Globus pallidus (tissue), 1 donor: ENCODE data around the gene RPL27A.
A peak's percentile ranks its signal among the peaks of the same experiment; 100 is the strongest.

Experiments used
- DNase-seq: peaks from one replicate; pipeline ENCODE4 v3.0.0-alpha.2; 2015; ENCODE audit warnings: low spot score

Gene RPL27A

DNA sequence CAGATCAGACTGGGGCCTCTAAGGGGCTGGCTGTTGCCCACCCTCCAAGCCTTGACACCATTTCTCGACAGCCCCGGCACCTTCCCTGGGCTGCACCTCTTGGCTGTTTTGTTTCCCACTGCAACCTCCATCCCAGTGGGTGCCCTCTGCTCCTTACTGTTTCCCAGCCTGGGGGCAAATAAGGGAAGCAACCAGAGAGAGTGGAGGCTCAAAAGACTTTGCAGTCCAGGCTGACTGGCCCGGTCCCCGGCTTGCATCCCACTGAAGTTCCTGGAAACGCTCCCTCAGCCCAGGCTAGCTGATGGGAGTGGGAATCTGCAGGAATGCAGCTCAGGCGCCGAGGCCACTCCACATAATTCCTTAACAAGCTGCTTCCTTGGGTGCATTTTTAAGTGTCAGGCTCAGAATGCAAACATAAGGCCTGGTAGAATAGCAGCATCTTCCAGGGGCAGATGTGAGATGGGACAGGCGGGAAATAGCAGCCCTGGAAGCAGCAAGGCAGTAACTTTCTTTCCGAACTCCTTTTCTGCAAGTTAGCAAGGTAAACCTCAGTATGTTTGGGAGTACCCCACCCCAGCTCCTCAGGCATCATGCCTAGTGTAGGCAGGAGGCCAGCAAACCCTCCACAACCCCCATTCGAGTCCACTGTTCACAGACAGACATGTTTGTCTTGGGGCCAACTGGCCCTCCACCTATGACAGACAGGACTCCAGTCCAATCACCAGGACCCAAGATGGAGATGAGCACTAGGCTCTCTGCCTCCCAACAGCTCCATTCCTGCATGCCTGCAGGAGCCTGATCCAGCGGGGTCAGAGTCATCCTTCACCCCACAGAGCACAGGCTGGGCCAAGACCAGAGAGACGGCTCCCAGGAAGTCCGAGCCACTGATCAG, 39.3 kb downstream of the RPL27A start:
- no peak for DNase-seq

DNA sequence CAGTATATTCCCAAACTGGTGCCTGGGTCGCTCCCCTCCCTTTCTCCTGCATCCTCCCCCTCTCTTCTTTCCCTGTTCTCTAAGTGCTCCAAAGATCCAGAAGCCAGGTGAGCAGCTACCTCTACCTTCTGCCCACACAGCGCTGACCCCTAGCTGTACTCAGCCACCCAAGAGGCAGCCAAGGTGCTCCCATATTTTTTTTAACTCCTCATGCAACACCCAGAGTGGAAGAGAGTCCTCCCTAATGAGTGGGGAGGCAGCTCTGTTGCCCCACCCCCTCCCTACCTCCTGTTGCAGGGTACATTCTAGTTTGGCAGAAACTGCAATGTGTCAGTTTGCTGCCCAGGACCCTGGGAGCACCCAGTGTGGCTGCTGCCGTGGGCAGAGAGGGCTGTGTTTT, 40.2 kb downstream of the RPL27A start:
- no peak for DNase-seq

DNA sequence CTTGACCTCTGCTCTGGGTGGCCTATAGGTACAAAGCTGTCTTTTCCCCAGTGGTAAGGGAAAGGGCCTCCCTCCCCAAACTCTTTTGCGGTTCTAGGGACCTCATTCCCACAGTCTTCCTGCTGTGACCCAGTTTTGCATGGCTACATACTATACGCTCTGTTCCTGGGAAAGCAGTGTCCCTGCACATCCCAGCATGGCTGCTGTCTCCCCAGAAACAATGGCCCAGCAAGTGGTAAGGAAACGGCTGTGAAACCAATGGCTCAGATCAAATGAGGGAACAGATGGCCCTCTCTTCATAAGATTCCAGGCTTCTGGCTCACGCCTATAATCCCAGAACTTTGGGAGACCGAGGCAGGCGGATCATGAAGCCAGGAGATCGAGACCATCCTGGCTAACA, 41.1 kb downstream of the RPL27A start:
- DNase-seq = no peak

DNA sequence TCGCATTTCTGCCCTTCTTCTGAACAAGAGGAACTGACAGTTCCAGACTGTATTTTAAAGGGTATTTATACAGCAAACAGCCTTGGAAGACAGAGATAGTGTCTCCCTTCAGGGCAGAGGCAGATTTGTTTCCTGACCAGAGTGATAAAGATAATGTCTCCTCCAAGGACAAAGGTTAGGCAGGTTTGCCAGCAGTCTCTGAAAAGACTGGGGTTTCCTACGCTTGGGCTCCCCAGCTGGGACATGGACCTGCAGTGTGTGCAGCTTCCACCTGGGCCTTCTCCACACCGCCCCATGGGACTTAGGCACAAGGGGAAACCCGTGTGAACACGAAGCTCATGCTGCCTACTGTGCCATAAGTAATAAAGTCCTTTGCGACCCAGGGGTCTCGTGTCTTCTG, 42.1 kb downstream of the RPL27A start:
- no peak for DNase-seq

DNA sequence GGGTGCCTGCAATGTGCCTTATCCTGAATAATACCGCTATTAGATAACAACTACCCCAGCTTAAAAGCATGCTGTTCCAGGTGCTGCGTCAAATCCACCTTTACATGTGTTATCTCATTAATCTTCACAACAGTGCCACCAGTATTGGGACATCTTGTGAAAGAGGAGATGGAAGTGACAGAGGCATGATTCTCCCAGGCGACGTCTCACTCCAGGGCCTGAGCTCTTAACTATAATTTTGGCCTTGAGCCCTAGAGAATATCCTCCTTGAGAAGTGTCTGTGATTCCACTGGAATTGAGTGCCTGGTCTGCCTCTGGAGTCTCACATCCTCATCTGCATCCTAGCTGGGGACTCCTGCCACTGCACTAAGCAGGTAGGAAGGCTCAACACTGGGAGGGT, 43.8 kb downstream of the RPL27A start:
- DNase-seq = no peak

DNA sequence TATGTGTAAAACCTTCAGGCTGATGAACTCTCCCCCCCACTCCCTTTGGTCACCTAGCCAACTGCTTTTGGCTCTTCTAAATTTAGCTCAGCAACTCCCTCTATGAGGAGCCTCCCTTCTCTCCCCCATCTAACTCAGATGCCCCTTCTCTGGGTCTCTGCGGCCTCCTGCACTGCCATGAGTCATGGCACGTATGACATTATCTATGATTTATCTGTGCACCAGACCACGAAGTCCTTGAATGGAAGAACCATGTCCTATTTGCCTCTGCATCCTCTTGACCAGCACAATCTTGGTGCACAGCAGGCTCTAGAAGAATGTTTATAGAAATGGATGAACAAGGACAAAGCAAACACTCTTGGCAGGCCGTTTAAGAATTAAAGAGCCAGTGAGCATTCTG, 46.0 kb downstream of the RPL27A start:
- DNase-seq = no peak

DNA sequence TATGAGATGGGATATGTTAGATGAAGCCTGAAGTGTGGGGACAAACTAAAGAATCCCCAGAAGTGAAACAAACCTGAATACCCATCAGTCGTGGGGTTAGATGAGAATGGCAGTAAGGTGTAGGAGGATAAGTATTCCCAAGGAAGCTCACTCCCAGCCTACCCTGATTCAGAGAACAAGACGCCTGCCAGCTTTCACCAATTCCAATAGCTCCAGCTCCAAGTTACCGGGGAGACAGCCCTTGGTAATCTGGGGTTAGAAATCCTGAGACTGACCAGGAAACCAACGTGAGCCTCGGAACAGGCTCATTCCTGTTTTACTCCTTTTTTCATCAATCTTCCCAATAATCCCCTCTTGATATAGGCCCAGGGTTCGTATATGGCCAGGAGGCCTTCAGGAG, 46.5 kb downstream of the RPL27A start:
- no peak for DNase-seq

DNA sequence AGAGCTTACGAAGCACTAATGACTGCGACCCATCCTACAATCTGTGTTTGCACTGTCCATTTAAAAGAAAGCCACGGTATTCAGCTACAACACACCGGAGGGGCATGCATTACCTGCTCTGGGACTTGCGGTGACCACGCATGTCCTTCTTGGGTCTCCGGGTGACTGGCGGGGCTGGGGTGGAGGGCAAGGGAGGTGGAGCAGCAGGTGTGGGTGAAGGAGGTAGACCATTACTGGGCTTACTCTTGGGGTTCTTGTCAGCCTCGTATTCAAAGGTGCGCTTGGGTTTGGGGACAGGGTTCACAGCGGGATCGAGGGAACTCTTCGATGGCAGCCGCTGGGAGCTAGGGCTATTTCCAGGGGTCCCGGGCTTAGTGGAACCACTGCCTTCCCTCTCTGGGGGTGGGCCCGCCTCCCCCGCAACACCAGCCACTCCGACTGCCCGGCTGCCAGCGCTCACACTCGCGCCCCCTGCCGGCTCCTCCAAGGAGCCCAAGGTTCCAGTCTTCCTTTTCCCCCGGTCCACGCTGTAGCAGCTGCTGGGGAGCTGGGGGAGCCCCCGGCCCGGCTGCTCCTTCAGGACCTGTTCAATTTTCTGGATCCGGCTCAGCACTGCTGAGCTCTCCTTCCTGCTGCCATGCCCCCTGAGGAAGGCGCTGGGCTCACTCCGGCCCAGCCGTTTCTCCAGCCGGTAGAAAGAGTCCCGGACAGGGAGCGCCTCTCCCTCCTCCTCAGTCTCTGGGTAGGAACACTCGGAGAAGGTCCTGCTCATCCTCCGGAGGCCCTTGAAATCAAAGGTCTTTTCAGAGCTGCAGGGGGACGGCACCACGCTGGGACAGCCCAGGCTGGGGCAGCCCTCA, 47.5 kb downstream of the RPL27A start:
- DNase-seq = no peak

DNA sequence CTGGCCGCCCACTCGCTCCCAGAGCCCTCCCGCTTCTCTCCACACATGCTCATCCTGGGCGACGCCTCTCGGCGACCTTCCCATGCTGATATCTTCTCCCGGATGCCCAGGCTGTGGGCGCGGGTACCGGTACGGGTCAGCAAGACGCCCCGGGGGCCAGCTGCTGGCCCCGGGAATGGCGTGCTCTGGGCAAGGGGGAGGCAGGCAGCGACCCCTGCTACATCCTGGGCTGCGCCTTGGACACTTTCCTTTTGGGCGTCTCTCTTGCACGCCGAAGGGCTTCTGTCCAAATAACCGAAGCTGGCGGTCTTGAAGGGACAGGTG, 48.1 kb downstream of the RPL27A start:
- DNase-seq = no peak

DNA sequence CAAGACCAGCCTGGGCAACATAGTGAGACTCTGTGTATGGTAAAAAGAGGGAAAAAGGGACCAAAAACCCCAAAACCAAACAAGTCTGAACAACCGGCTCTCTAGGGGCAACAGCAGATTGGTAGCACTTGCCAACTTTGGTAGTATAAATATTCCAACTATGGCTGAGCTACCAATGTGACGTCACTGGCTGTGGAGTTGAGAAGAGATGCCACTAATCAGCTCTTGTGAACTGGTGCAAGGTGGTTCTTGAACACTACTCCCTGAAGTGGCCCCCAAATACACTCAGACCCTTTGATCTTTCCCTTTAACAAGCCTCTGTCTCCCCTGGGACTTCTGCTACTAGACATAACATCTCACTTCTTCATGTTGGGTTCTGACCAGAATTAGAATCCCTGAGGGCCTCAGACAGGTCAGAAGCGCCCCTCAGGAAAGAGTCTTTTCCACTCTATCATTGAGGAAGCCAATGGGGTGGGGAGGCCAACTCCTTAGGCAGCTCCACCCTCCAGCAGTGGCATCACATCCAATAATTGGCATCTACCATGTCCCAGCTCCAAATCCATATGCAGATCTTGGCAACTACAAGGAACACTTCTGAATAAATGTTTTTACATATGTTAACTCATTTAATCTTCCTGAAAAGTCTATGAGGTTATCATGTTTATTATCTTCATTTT, 49.2 kb downstream of the RPL27A start:
- DNase-seq = no peak

DNA sequence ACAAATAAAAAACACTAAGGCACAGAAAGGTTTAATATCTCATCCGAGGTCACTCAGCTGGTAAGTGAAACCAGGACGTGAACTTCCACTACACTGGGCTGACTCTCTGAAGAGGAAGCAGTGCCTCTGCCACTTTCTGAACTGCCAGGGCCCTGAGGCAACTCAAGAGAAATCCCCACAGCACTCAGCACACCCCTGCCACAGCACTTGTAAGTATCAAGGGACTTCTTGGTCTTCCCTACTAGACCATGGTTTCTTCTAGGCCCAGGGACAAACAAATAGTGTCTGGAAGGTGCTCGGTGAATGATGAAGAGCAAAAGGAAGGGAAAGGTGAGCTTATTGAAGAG, 49.7 kb downstream of the RPL27A start:
- DNase-seq = no peak

DNA sequence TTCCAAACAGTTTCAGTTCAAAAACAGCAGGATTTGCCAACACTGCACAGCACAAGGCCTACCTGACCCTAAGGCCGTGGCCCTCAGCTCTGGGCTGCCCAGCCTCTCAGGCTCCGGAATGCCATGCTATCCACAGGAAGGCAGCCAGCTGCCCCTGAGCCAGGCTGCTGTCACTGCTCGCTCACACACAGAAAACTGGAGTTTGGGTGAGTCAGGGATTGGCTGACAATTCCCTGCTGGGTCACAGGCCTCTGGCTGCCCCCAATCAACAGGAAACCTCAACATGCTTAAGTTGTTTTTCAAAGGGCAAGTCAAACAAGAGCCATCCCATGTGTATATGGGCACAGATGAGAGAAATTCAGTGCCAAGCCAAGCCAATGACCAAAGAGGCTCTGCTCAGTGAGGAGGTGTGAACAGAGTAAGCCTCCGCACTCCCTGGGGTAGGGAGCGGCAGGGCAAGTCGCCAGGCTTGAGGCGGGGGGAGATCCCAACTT, 50.2 kb downstream of the RPL27A start:
- DNase-seq = peak; percentile 34

DNA sequence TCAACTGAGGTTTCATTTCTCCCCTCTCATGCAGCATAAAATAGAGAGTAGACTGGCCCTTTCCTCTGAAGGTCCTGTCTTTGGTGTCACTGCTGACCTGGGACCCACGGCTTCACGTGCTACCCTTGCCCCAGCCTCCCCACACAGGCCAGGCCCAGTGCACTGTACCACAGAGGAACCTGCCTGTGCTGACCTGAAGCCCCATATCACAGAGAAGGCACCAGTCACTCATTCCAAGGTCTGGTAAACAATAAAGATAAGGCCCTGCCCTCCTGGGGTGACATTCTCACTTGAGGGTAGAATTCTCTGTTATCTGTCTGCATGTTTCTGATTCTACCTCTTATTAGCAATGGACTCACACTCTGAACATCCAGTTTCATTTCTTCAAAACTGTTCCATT, 51.3 kb downstream of the RPL27A start:
- no peak for DNase-seq

DNA sequence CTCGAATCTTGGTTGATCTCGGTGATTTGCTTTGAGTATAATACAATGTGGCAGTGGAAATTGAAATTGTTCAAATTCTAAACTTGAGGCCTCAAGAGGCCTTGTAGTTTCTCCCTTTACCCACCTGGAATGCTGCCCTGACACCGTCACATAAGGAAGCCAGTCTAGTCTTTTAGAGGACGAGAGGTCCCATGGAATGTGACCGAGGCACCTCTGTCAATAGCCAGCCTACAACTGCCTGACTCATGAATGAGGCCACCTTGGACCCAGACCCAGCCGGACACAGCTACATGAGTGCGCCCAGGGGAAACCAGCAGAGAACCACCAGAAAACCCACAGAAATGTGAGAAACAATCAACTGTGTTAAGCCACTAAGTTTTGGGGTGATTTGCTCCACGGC, 52.5 kb downstream of the RPL27A start:
- no peak for DNase-seq

DNA sequence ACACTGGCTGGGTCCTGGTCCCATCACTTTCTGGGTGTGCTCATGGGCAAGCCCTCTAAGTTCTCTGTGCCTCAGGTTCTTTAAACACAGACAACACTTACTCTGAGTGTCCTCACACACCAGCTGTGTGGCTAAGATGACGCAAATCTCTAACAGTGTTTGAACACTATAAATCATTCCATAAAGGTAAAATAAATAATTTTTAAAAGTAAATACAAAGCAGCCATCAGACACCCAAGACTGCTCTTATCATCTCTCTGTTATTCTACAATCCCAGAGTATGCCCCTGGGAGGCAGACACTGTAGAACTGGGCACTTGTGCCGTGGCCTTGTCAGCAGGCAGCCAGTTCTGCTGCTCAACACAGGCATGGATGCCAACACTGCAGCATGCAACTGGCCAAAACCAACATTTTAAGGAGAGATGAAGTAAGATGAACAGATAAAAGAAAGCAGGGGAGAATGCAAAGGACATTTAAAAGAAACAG, 56.8 kb downstream of the RPL27A start:
- DNase-seq = no peak
